DND-41 (cell line): ENCODE results near the gene DMPK.

Experiments
- CTCF ChIP-seq: IDR thresholded peaks from 2 replicates; pipeline ENCODE4 v1.5.1; 2012; ENCODE audit warnings: borderline replicate concordance, low read length, moderate library complexity, mild to moderate bottlenecking; ENCODE audit not compliant: poor library complexity, severe bottlenecking; ENCODE audit errors: extremely low read depth
- EZH2 ChIP-seq: IDR thresholded peaks from 3 replicates; pipeline ENCODE4 v1.6.1; 2012; ENCODE audit warnings: borderline replicate concordance, low read depth, mild to moderate bottlenecking, moderate library complexity, low read length, inconsistent platforms; ENCODE audit not compliant: severe bottlenecking

DNA sequence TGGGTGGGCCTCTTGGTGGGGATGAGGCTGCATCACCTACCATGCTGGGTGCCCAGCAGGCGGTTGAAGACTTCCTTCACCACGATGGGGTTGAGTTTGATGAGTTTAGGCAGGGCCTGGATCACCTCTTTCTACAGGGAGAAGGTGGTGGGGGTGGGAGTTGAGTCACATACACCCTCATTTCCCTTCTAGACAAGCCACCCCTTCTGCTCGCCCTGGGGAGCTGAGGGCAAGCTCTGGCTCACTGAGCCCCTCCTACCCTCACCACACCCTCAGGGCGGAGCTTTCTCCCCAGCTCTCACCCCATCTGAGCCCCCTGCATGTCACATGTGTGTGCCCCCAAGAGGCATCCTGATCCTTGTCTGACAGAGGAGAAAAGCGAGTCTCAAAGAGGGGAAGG is 40.4 kb upstream of the DMPK start:
- TF ChIP-seq CTCF (no peak), EZH2 (no peak)
